ENCODE measurements around the gene HHIPL2. TPM values are rescaled to one million over a fixed set of nuclear protein-coding genes. Genes with fewer than 3 reads are reported as not detected.

The HHIPL2 gene
- total and polyA plus RNA-seq, 4 experiments from 2014 or later: 0.26 to 0.75 TPM; not detected in 2

GRCh38 chr1:222555992-222556615, 8.2 kb upstream of the HHIPL2 start:
- H3K4me3 Mint-ChIP-seq: no peak overlapping the region
- peak overlapping the region in 3 of 7 donors; percentile 4 to 60 (median 53) for H3K27ac Mint-ChIP-seq
- intact Hi-C loops (cut with micrococcal nuclease): loop anchor here (10.0 kb wide), 1 partner anchor 91 kb away; no protein-coding TSS in a partner anchor
- H3K4me1 Mint-ChIP-seq: no peaks in the 10 kb centered on the region
- no peaks in the 10 kb centered on the region for H3K4me1 ChIP-seq (ENCODE audit: insufficient read depth, low read length)
- no peaks in the 10 kb centered on the region for H3K9me3 ChIP-seq (ENCODE audit: control insufficient read depth in 1 of 2, low read length in 2 of 2)
- ChIA-PET CTCF (ENCODE audit: partially characterized antibody) (no interaction called here), POLR2A (ENCODE audit: partially characterized antibody) (no interaction called here)
- peaks cover 4% of the 10 kb centered on the region for H3K36me3 ChIP-seq (ENCODE audit: insufficient read depth, low read length)
- no peaks in the 10 kb centered on the region for H3K27me3 ChIP-seq (ENCODE audit: insufficient read depth, low read length)
- H3K27me3 Mint-ChIP-seq: no peaks in the 10 kb centered on the region
- peaks cover 19 to 37% of the 10 kb centered on the region in 2 donors for H3K36me3 Mint-ChIP-seq
- DNase-seq: no peak
- H3K4me3 ChIP-seq (ENCODE audit: low read length in 2 of 2): no peak overlapping the region
- H3K9me3 Mint-ChIP-seq: no peaks in the 10 kb centered on the region
- H3K27ac ChIP-seq (ENCODE audit: low read depth, low read length): no peak overlapping the region

GRCh38 chr1:222554177-222554576, 6.3 kb upstream of the HHIPL2 start:
- Histone ChIP-seq H3K27me3 (ENCODE audit: insufficient read depth, low read length) (no peaks in the 10 kb centered on the region), H3K27ac (ENCODE audit: low read depth, low read length) (no peak overlapping the region), H3K4me3 (ENCODE audit: low read length in 2 of 2) (no peak overlapping the region), H3K4me1 (ENCODE audit: insufficient read depth, low read length) (no peaks in the 10 kb centered on the region), H3K9me3 (ENCODE audit: control insufficient read depth in 1 of 2, low read length in 2 of 2) (no peaks in the 10 kb centered on the region), H3K36me3 (ENCODE audit: insufficient read depth, low read length) (no peaks in the 10 kb centered on the region)
- no peak overlapping the region for H3K27ac Mint-ChIP-seq
- no peak overlapping the region for H3K4me3 Mint-ChIP-seq
- peaks cover 8 to 22% of the 10 kb centered on the region in 2 donors for H3K36me3 Mint-ChIP-seq
- intact Hi-C loops (cut with micrococcal nuclease): loop anchor here (10.0 kb wide), 1 partner anchor 89 kb away; no protein-coding TSS in a partner anchor
- H3K4me1 Mint-ChIP-seq: no peaks in the 10 kb centered on the region
- H3K27me3 Mint-ChIP-seq: no peaks in the 10 kb centered on the region
- no peak for DNase-seq
- ChIA-PET POLR2A (ENCODE audit: partially characterized antibody) (no interaction called here), CTCF (ENCODE audit: partially characterized antibody) (no interaction called here)
- H3K9me3 Mint-ChIP-seq: no peaks in the 10 kb centered on the region

- H3K4me3 Mint-ChIP-seq: no peak overlapping the region
Observed at GRCh38 chr1:222552882-222553281, 5.0 kb upstream of the HHIPL2 start.

GRCh38 chr1:222547260-222547614, 667 bp downstream of the HHIPL2 start:
- POLR2A ChIA-PET (ENCODE audit: partially characterized antibody): no interaction called here
- no peaks in the 10 kb centered on the region for H3K36me3 Mint-ChIP-seq

More at GRCh38 chr1:222552882-222553281, 5.0 kb upstream of the HHIPL2 start:
- DNase-seq: no peak
- Histone ChIP-seq H3K36me3 (ENCODE audit: insufficient read depth, low read length) (no peaks in the 10 kb centered on the region), H3K4me3 (ENCODE audit: low read length in 2 of 2) (no peak overlapping the region), H3K27me3 (ENCODE audit: insufficient read depth, low read length) (no peaks in the 10 kb centered on the region), H3K4me1 (ENCODE audit: insufficient read depth, low read length) (no peaks in the 10 kb centered on the region), H3K9me3 (ENCODE audit: control insufficient read depth in 1 of 2, low read length in 2 of 2) (no peaks in the 10 kb centered on the region), H3K27ac (ENCODE audit: low read depth, low read length) (no peak overlapping the region)
- Mint-ChIP-seq H3K36me3 (peaks cover 5 to 19% of the 10 kb centered on the region in 2 donors), H3K9me3 (no peaks in the 10 kb centered on the region), H3K27ac (no peak overlapping the region), H3K4me1 (no peaks in the 10 kb centered on the region), H3K27me3 (no peaks in the 10 kb centered on the region)
- POLR2A ChIA-PET (ENCODE audit: partially characterized antibody): no interaction called here
- CTCF ChIA-PET (ENCODE audit: partially characterized antibody): no interaction called here
- intact Hi-C loops (cut with micrococcal nuclease): loop anchor here (10.0 kb wide), 1 partner anchor 88 kb away; no protein-coding TSS in a partner anchor

GRCh38 chr1:222546548-222547259, 1.2 kb downstream of the HHIPL2 start:
- no peak overlapping the region for H3K4me3 ChIP-seq (ENCODE audit: low read length in 2 of 2)
- no peak overlapping the region for H3K27ac Mint-ChIP-seq
- ChIA-PET CTCF (ENCODE audit: partially characterized antibody) (no interaction called here), POLR2A (ENCODE audit: partially characterized antibody) (no interaction called here)
- no peak for DNase-seq
- no peaks in the 10 kb centered on the region for H3K4me1 Mint-ChIP-seq
- H3K9me3 Mint-ChIP-seq: no peaks in the 10 kb centered on the region
- H3K4me1 ChIP-seq (ENCODE audit: insufficient read depth, low read length): no peaks in the 10 kb centered on the region
- no peaks in the 10 kb centered on the region for H3K27me3 ChIP-seq (ENCODE audit: insufficient read depth, low read length)
- H3K9me3 ChIP-seq (ENCODE audit: control insufficient read depth in 1 of 2, low read length in 2 of 2): no peaks in the 10 kb centered on the region
- H3K36me3 ChIP-seq (ENCODE audit: insufficient read depth, low read length): no peaks in the 10 kb centered on the region
- peaks cover 18 to 23% of the 10 kb centered on the region in 2 donors for H3K27me3 Mint-ChIP-seq
- intact Hi-C loops (cut with micrococcal nuclease): no loop called here
- H3K27ac ChIP-seq (ENCODE audit: low read depth, low read length): no peak overlapping the region
- H3K36me3 Mint-ChIP-seq: no peaks in the 10 kb centered on the region
- no peak overlapping the region for H3K4me3 Mint-ChIP-seq

More at GRCh38 chr1:222547260-222547614, 667 bp downstream of the HHIPL2 start:
- Histone ChIP-seq H3K27ac (ENCODE audit: low read depth, low read length) (no peak overlapping the region), H3K4me1 (ENCODE audit: insufficient read depth, low read length) (no peaks in the 10 kb centered on the region), H3K36me3 (ENCODE audit: insufficient read depth, low read length) (no peaks in the 10 kb centered on the region), H3K27me3 (ENCODE audit: insufficient read depth, low read length) (no peaks in the 10 kb centered on the region), H3K4me3 (ENCODE audit: low read length in 2 of 2) (no peak overlapping the region), H3K9me3 (ENCODE audit: control insufficient read depth in 1 of 2, low read length in 2 of 2) (no peaks in the 10 kb centered on the region)
- DNase-seq: no peak
- Mint-ChIP-seq H3K4me1 (no peaks in the 10 kb centered on the region), H3K27ac (no peak overlapping the region), H3K9me3 (no peaks in the 10 kb centered on the region), H3K27me3 (peaks cover 16 to 23% of the 10 kb centered on the region in 2 donors), H3K4me3 (no peak overlapping the region)
- CTCF ChIA-PET (ENCODE audit: partially characterized antibody): no interaction called here
- intact Hi-C loops (cut with micrococcal nuclease): no loop called here

- H3K36me3 ChIP-seq (ENCODE audit: insufficient read depth, low read length): no peaks in the 10 kb centered on the region
- no peaks in the 10 kb centered on the region for H3K9me3 ChIP-seq (ENCODE audit: control insufficient read depth in 1 of 2, low read length in 2 of 2)
- intact Hi-C loops (cut with micrococcal nuclease): no loop called here
- POLR2A ChIA-PET (ENCODE audit: partially characterized antibody): no interaction called here
- no peak overlapping the region for H3K27ac ChIP-seq (ENCODE audit: low read depth, low read length)
- Mint-ChIP-seq H3K27me3 (peaks cover 18 to 23% of the 10 kb centered on the region in 2 donors), H3K36me3 (no peaks in the 10 kb centered on the region), H3K27ac (no peak overlapping the region), H3K4me3 (no peak overlapping the region), H3K4me1 (no peaks in the 10 kb centered on the region), H3K9me3 (no peaks in the 10 kb centered on the region)
- no peak for DNase-seq
- H3K27me3 ChIP-seq (ENCODE audit: insufficient read depth, low read length): no peaks in the 10 kb centered on the region
- CTCF ChIA-PET (ENCODE audit: partially characterized antibody): no interaction called here
- no peak overlapping the region for H3K4me3 ChIP-seq (ENCODE audit: low read length in 2 of 2)
- no peaks in the 10 kb centered on the region for H3K4me1 ChIP-seq (ENCODE audit: insufficient read depth, low read length)
Observed at GRCh38 chr1:222546091-222546490, 1.8 kb downstream of the HHIPL2 start.

- ChIA-PET POLR2A (ENCODE audit: partially characterized antibody) (no interaction called here), CTCF (ENCODE audit: partially characterized antibody) (no interaction called here)
- peaks cover 18 to 23% of the 10 kb centered on the region in 2 donors for H3K27me3 Mint-ChIP-seq
- no peak overlapping the region for H3K4me3 ChIP-seq (ENCODE audit: low read length in 2 of 2)
- H3K9me3 Mint-ChIP-seq: no peaks in the 10 kb centered on the region
- H3K36me3 ChIP-seq (ENCODE audit: insufficient read depth, low read length): no peaks in the 10 kb centered on the region
- H3K27me3 ChIP-seq (ENCODE audit: insufficient read depth, low read length): no peaks in the 10 kb centered on the region
- H3K27ac ChIP-seq (ENCODE audit: low read depth, low read length): no peak overlapping the region
- H3K36me3 Mint-ChIP-seq: no peaks in the 10 kb centered on the region
- no peaks in the 10 kb centered on the region for H3K4me1 ChIP-seq (ENCODE audit: insufficient read depth, low read length)
- H3K27ac Mint-ChIP-seq: no peak overlapping the region
- no peaks in the 10 kb centered on the region for H3K9me3 ChIP-seq (ENCODE audit: control insufficient read depth in 1 of 2, low read length in 2 of 2)
- peak overlapping the region in 1 of 8 donors; percentile 26 for H3K4me3 Mint-ChIP-seq
- no peak for DNase-seq
- no peaks in the 10 kb centered on the region for H3K4me1 Mint-ChIP-seq
- intact Hi-C loops (cut with micrococcal nuclease): no loop called here
Observed at GRCh38 chr1:222543817-222544216, 4.1 kb downstream of the HHIPL2 start.

Measured in CD4-positive, alpha-beta memory T cell (primary cell).